WERI-Rb-1 (cell line): ENCODE data around the gene DIAPH3.

ENCODE experiments used
- DNase-seq: peaks from one replicate; pipeline ENCODE4 v3.0.0-alpha.2; 2020
- H3K27ac ChIP-seq: fragments of 250-450 bp; sonication (Bioruptor Pico); 2 replicates; pipeline ENCODE4 v1.5.1; 2020; ENCODE audit warnings: mild to moderate bottlenecking, moderate library complexity
- H3K27me3 ChIP-seq: fragments of 250-450 bp; sonication (Bioruptor Pico); 2 replicates; pipeline ENCODE4 v1.5.1; 2021; ENCODE audit warnings: mild to moderate bottlenecking, low read depth, moderate library complexity; ENCODE audit not compliant: insufficient read depth, severe bottlenecking
- H3K36me3 ChIP-seq: fragments of 250-450 bp; sonication (Bioruptor Pico); 2 replicates; pipeline ENCODE4 v1.5.1; 2020; ENCODE audit warnings: mild to moderate bottlenecking, moderate library complexity
- H3K4me3 ChIP-seq: 2 replicates; pipeline ENCODE4 v1.5.1; 2011; ENCODE audit warnings: low read depth, mild to moderate bottlenecking, control low read depth, low read length
- H3K9me3 ChIP-seq: fragments of 250-450 bp; sonication (Bioruptor Pico); 2 replicates; pipeline ENCODE4 v1.5.1; 2021; ENCODE audit warnings: mild to moderate bottlenecking, moderate library complexity; ENCODE audit not compliant: severe bottlenecking
- TF ChIP-seq, protein P1 (sequence below): IDR thresholded peaks from 2 replicates; pipeline ENCODE4 v1.5.1; 2011; ENCODE audit warnings: low read depth, mild to moderate bottlenecking, control low read depth, inconsistent platforms, low read length

Gene DIAPH3

DNA sequence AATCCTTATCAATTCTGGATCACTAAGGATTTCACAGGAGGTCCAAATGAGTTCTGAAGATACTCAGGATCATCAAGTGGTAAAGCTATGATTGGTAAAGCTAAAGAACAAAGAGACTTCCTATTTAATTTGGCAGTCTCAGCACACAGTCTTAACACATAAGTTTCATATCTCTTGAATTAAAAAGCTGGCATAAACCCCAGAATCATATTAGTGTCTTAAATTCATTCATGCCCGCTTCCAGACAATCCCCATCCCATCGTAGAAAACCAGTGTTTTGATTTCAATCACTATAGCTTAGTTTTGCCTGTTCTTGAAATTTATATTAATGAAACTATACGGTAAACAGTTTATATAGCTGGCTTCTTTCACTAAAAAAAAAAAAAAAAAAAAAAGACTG lies 278.7 kb downstream of the DIAPH3 start:
- TF ChIP-seq, protein P1, sequence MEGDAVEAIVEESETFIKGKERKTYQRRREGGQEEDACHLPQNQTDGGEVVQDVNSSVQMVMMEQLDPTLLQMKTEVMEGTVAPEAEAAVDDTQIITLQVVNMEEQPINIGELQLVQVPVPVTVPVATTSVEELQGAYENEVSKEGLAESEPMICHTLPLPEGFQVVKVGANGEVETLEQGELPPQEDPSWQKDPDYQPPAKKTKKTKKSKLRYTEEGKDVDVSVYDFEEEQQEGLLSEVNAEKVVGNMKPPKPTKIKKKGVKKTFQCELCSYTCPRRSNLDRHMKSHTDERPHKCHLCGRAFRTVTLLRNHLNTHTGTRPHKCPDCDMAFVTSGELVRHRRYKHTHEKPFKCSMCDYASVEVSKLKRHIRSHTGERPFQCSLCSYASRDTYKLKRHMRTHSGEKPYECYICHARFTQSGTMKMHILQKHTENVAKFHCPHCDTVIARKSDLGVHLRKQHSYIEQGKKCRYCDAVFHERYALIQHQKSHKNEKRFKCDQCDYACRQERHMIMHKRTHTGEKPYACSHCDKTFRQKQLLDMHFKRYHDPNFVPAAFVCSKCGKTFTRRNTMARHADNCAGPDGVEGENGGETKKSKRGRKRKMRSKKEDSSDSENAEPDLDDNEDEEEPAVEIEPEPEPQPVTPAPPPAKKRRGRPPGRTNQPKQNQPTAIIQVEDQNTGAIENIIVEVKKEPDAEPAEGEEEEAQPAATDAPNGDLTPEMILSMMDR: no peak
- Histone ChIP-seq H3K27me3 (no peaks in the 10 kb centered on the region), H3K27ac (no peak overlapping the region), H3K36me3 (no peaks in the 10 kb centered on the region), H3K9me3 (no peaks in the 10 kb centered on the region), H3K4me3 (no peak overlapping the region)
- no peak for DNase-seq

DNA sequence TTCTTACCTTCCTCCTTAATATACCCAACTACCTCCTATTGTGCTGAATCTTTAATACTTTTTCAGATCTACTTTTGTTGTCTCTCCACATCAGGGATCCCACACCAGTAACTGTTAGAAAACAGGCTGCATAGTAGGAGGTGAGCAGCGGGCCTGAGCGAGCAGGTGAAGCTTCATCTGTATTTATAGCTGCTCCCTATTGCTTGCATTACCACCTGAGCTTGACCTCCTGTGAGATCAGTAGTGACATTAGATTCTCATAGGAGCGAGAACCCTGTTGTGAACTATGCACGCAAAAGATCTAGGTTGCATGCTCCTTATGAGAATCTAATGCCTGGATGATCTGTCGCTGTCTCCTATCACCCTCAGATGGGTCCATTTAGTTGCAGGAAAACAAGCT lies 279.8 kb downstream of the DIAPH3 start:
- Histone ChIP-seq H3K36me3 (no peaks in the 10 kb centered on the region), H3K27ac (no peak overlapping the region), H3K9me3 (no peaks in the 10 kb centered on the region), H3K27me3 (no peaks in the 10 kb centered on the region), H3K4me3 (no peak overlapping the region)
- TF ChIP-seq, protein P1: no peak
- no peak for DNase-seq

DNA sequence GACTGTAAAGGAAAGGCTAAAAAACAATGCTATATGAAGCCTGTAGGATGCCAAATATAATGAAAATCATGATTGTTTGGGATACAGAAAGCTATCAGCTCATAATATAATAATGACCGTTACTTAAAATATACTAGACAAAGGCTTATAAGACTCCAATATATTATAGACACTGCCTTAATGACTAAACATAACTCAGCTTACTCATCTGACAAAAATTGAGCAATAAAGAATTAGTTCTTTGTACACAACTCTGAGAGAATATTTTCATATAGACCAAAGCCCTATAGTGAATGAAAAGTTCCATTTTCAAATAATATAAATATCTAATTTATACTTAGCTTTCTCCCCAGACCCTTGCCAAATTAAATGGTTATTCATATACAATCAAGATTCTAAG lies 283.3 kb downstream of the DIAPH3 start:
- Histone ChIP-seq H3K9me3 (no peaks in the 10 kb centered on the region), H3K27ac (no peak overlapping the region), H3K36me3 (no peaks in the 10 kb centered on the region), H3K4me3 (no peak overlapping the region), H3K27me3 (no peaks in the 10 kb centered on the region)
- DNase-seq: no peak
- TF ChIP-seq, protein P1: no peak

DNA sequence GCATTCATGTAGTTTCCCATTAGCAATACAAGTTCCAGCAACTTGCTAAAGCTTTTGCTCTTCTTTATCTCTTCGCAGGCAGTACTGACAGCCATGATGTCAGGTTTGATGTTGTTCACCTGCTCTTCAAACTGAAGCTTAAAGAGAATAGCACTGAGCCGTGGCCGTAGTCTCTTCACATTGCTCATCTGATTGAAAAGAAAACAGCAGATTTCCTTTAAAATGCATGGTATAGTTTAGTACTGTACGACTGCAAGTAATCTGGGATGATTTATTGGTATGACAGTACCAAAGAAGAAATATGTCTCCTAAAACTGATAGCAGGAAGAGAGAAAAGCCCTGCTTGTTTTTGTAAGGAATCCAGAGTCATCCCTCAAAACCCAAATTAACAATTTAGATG lies 284.4 kb downstream of the DIAPH3 start:
- H3K27ac ChIP-seq: no peak overlapping the region
- no peak for DNase-seq
- no peak overlapping the region for H3K4me3 ChIP-seq
- H3K27me3 ChIP-seq: no peaks in the 10 kb centered on the region
- H3K36me3 ChIP-seq: no peaks in the 10 kb centered on the region
- no peaks in the 10 kb centered on the region for H3K9me3 ChIP-seq
- TF ChIP-seq, protein P1: no peak

DNA sequence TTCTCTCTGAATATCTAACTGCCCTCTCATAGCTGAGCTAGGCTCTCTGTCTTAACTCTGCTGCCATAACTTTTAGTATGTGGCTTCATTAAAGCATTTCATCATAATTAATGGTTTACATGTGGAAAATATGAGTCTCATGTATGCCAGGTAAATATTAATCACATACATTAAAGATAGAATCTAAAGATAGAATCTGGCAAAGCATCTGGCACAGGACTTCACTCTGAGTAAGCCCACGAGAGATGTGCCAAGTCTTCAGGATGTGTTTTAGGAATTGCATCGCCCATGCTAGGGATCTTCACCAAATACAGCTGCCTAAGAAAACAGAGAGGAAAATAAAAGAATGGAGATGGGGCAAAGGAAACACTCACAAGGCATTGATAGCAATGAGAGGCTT lies 285.8 kb downstream of the DIAPH3 start:
- H3K9me3 ChIP-seq: no peaks in the 10 kb centered on the region
- no peak overlapping the region for H3K27ac ChIP-seq
- TF ChIP-seq, protein P1: no peak
- no peak for DNase-seq
- H3K36me3 ChIP-seq: no peaks in the 10 kb centered on the region
- no peak overlapping the region for H3K4me3 ChIP-seq
- H3K27me3 ChIP-seq: no peaks in the 10 kb centered on the region

DNA sequence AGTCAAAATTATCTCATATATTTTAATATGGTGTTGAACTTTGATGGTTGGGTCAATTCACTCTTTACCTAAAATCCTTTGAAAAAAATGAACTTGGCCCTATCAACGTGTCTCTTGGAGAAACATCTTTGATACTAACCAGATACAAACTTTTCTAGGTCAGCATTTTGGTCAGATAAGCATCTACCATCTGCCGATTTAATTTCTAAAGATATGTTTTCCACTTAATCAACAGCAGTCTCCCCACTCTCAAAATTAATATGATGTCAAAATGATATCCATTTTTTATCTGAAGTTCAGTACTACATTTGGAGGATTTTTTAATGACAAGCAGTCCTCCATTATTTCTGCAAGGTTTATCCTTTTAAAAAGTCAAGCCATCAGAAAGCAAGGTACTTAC lies 288.8 kb downstream of the DIAPH3 start:
- no peak overlapping the region for H3K4me3 ChIP-seq
- no peaks in the 10 kb centered on the region for H3K36me3 ChIP-seq
- no peaks in the 10 kb centered on the region for H3K27me3 ChIP-seq
- TF ChIP-seq, protein P1: no peak
- no peaks in the 10 kb centered on the region for H3K9me3 ChIP-seq
- no peak overlapping the region for H3K27ac ChIP-seq
- DNase-seq: no peak
